ENCODE measurements around the gene SH3D19. TPM values are rescaled to one million over a fixed set of nuclear protein-coding genes. Genes with fewer than 3 reads are reported as not detected.

SH3D19 gene
- total RNA-seq, 6 donors from 2014 or later, result 91.2 to 225 (median 103) TPM

DNA sequence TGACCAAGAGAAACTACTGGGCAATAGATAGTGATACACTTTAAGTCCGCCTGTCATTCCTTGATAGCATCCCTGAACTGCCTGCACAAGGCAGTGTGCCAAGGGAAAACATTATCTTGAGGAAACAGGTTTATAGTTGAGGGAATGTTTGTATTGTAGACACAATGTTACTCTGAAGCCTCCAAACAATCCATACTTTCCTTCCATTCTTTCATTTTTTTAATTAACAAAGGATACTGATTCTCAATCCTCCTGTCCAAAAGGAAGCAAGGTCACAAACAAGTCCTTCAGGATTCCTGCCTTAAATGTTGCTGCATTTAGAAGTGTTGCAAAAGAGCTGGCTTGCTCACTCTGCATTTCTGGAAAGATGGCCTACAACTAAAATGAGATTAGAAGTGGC is 110.1 kb downstream of the SH3D19 start:
- TF ChIP-seq POLR2AphosphoS5 (IDR thresholded peaks at IDR 0.05) (peak; percentile 18 to 38), POLR2A (IDR thresholded peaks at IDR 0.05) (no peak), EP300 (IDR thresholded peaks at IDR 0.05) (peak in 2 of 4 donors; percentile 46 to 80)
- TF ChIP-seq, protein P1, sequence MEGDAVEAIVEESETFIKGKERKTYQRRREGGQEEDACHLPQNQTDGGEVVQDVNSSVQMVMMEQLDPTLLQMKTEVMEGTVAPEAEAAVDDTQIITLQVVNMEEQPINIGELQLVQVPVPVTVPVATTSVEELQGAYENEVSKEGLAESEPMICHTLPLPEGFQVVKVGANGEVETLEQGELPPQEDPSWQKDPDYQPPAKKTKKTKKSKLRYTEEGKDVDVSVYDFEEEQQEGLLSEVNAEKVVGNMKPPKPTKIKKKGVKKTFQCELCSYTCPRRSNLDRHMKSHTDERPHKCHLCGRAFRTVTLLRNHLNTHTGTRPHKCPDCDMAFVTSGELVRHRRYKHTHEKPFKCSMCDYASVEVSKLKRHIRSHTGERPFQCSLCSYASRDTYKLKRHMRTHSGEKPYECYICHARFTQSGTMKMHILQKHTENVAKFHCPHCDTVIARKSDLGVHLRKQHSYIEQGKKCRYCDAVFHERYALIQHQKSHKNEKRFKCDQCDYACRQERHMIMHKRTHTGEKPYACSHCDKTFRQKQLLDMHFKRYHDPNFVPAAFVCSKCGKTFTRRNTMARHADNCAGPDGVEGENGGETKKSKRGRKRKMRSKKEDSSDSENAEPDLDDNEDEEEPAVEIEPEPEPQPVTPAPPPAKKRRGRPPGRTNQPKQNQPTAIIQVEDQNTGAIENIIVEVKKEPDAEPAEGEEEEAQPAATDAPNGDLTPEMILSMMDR (IDR thresholded peaks at IDR 0.05), result no peak
- no peaks in the 10 kb centered on the region for H3K9me3 ChIP-seq
- no peaks in the 10 kb centered on the region for H3K27me3 ChIP-seq
- DNase-seq (no peak), ATAC-seq (ENCODE audit: low FRiP score in 2 of 2) (peak in 1 of 2 donors; percentile 53)
- WGBS, 2 donors, result 58 to 95% methylated on average over 1 of the region's 1 CpG
- H3K4me3 ChIP-seq, result peak overlapping the region in 3 of 4 donors; percentile 22 to 30 (median 25)
- H3K36me3 ChIP-seq, result no peaks in the 10 kb centered on the region
- H3K4me1 ChIP-seq, result peaks cover 0 to 21% (median 10%) of the 10 kb centered on the region in 4 donors
- H3K27ac ChIP-seq, result peak overlapping the region; percentile 50 to 82 (median 69)

DNA sequence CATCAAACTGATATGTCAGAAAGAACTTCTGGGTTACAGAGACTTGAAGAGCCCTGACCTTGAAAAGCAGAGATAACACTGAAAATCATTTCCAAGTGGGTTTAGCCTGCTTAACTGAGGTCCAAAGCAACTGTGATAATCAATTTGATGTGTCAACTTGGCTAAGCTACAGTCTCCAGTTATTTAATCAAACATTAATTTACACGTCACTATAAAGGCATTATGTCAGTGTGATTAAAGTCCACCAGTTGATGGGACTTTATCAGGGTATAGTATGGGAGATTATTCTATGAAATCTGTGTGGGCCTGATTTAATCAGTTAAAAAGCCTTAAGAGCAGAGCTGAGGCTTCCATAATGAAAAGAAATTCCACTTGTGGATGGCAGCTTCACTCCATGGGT is 117.5 kb downstream of the SH3D19 start:
- 94 to 100% methylated on average over 1 of the region's 1 CpG for WGBS, 2 donors
- Histone ChIP-seq H3K36me3 (peaks cover 0 to 3% (median 0%) of the 10 kb centered on the region in 4 donors), H3K9me3 (no peaks in the 10 kb centered on the region), H3K27me3 (no peaks in the 10 kb centered on the region), H3K4me3 (no peak overlapping the region), H3K4me1 (peaks cover 17 to 39% (median 29%) of the 10 kb centered on the region in 4 donors), H3K27ac (peak overlapping the region in 2 of 4 donors; percentile 71 to 81)
- TF ChIP-seq EP300 (IDR thresholded peaks at IDR 0.05) (no peak), POLR2A (IDR thresholded peaks at IDR 0.05) (no peak), POLR2AphosphoS5 (IDR thresholded peaks at IDR 0.05) (no peak)
- TF ChIP-seq, protein P1 (IDR thresholded peaks at IDR 0.05), result no peak
- ATAC-seq (ENCODE audit: low FRiP score in 2 of 2) (no peak), DNase-seq (no peak)

DNA sequence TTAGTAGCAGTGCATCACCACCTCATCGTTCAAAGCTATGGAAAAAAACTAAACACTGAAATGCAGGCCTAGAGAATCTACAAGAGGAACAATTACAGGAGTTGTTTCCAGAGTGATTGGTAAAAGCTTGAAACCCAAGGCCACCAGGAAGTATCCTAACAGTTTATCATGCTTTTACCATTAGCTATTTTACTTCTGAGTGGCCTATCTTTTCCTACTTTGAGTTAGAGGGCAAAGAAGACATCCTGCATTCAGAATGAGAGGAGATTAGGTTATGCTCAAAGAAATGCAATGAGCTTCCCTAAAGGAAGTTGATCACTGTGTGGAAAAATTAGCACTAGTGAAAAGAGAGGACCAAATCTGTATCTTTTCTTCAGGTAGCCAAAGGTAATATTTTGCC is 118.2 kb downstream of the SH3D19 start:
- TF ChIP-seq, protein P1 (IDR thresholded peaks at IDR 0.05), result no peak
- TF ChIP-seq EP300 (IDR thresholded peaks at IDR 0.05), result no peak
- TF ChIP-seq POLR2A (IDR thresholded peaks at IDR 0.05), result no peak
- no peak for TF ChIP-seq POLR2AphosphoS5 (IDR thresholded peaks at IDR 0.05)
- Histone ChIP-seq H3K4me1 (peaks cover 24 to 46% (median 34%) of the 10 kb centered on the region in 4 donors), H3K36me3 (peaks cover 0 to 3% (median 0%) of the 10 kb centered on the region in 4 donors), H3K9me3 (no peaks in the 10 kb centered on the region), H3K27ac (peak overlapping the region in 3 of 4 donors; percentile 49 to 81 (median 71)), H3K27me3 (no peaks in the 10 kb centered on the region), H3K4me3 (no peak overlapping the region)
- DNase-seq (no peak), ATAC-seq (ENCODE audit: low FRiP score in 2 of 2) (no peak)
- WGBS, 2 donors, result 36 to 72% methylated on average over 1 of the region's 1 CpG

DNA sequence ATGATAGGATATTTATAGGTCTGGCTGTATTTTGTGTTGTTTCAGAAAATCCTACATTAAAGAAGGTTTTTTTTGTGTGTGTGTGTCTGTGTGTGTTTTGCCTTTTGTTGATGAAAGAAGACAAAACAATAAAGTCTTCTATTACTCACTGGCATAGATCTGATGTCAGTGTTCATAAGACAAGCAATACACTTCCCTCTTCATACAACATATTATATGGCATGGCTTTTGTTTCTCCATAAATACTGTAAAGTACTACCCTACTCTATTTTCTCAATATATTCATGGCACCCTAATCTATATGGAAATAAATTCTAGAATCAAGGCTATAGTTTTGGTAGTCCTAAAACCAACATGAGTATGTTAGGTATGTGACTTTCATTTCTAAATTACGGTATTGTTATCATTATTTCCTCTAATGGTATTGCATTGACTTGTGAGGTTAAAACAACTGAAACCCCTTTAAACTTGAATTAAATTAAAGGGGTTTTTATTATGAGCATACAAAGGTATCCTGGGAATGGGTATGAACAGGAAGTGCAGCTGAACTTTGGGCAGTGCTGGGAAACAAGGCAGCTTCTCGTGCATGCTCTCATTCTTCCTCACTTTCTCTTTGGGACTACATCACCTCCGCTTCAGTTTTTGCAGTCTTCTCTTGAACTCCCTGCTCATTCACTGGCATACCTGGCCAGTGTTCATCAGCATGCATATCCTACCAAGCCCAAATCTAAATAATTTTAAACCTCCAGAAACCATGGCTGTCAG is 119.0 kb downstream of the SH3D19 start:
- Histone ChIP-seq H3K4me1 (peaks cover 26 to 47% (median 40%) of the 10 kb centered on the region in 4 donors), H3K27ac (peak overlapping the region; percentile 38 to 81 (median 60))
- TF ChIP-seq POLR2AphosphoS5 (IDR thresholded peaks at IDR 0.05) (no peak), POLR2A (IDR thresholded peaks at IDR 0.05) (no peak), EP300 (IDR thresholded peaks at IDR 0.05) (no peak)
- TF ChIP-seq, protein P1 (IDR thresholded peaks at IDR 0.05), result no peak

More for the DNA sequence above, 119.0 kb downstream of the SH3D19 start:
- Histone ChIP-seq H3K27me3 (no peaks in the 10 kb centered on the region), H3K36me3 (peaks cover 0 to 3% (median 0%) of the 10 kb centered on the region in 4 donors), H3K4me3 (no peak overlapping the region), H3K9me3 (no peaks in the 10 kb centered on the region)
- 35 to 38% methylated on average over 3 of the region's 3 CpGs for WGBS, 2 donors
- ATAC-seq (ENCODE audit: low FRiP score in 2 of 2), result no peak
- DNase-seq, result no peak
